ENCODE data around the gene IGFBP1.

Gene IGFBP1

GRCh38 chr7:45902820-45903219, 14.5 kb downstream of the IGFBP1 start:
- no peak for DNase-seq (ENCODE audit: low read depth)

DNA sequence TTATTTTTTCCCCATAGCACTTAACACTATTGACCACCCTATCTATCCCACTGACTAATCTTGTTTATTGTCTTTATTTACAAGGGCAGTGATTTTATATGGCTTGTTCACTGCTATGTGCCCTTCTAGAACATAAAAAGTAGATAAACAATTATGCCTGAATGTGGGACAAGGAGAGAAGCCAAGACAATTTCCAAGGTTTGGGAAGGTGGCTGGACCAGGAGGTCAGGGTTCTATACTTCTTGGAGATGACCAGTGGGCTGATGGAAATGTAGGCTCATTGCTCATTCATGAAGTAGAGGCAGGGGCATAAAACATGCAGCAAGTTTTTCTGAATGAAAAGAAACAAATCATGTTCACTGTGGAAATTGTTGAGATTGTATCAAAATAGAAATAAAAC, 21.3 kb downstream of the IGFBP1 start:
- DNase-seq (ENCODE audit: low read depth): no peak

- DNase-seq (ENCODE audit: low read depth): no peak
Observed at GRCh38 chr7:45910855-45911254, 22.6 kb downstream of the IGFBP1 start.

- no peak for DNase-seq (ENCODE audit: low read depth)
Observed at GRCh38 chr7:45911311-45911710, 23.0 kb downstream of the IGFBP1 start.

GRCh38 chr7:45912972-45913371, 24.7 kb downstream of the IGFBP1 start:
- no peak for DNase-seq (ENCODE audit: low read depth)

DNA sequence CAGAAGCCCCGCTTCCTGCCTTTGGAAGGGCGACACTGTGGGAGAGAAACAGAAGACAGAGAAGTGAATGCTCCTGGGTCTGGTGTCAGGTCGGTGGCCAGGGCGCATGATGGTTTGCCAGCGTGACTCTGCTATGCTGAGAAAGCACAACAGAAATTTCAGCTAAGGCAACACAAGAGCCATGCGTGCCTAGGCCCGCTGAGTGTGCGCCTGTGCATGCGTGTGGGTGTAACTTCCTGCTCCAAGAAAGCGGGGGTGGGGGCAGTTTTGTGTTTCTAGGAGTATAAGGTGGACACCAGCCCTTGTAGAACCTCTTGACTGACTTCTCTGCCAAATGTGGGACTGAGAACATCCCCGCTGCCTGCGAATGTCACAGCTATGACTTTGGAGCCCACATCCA, 26.6 kb downstream of the IGFBP1 start:
- no peak for DNase-seq (ENCODE audit: low read depth)

DNA sequence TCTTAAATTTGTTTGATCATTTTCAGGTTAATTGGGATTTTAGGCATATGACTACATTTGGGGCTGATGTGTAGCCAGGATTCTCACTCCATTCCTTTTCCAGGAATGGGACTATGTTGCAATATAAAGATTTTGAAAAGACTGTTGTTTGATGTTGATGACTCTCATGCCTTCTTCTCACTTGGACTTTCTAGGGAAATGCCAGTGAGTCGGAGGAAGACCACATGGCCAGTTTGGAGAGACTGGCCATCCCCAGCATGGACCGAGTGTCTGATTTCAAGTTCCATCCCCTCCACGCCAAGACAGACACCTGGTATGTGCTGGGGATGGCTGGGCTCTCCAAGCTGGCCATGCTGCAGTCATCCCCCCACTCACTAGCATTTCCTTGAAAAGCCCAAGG, 27.3 kb downstream of the IGFBP1 start:
- DNase-seq (ENCODE audit: low read depth): no peak

DNA sequence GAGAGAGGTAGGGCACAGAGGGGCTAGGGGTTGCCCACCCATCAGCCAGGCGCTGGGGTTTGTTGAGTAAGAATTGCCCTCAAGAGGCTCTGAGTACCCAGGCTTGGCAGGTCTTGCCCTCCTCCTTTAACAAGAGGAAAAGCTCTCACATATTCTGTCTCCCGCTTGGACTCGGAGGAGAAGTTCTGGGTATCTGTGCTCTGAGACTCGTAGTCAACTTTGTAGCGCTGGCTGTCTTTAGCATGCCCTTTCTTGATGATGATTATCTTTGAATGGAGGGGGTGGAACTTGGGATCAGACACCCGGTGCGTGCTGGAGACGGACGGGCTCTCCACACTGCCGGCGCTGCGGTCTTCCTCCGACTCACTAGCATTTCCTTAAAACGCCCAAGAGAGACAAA, 28.8 kb downstream of the IGFBP1 start:
- no peak for DNase-seq (ENCODE audit: low read depth)

DNA sequence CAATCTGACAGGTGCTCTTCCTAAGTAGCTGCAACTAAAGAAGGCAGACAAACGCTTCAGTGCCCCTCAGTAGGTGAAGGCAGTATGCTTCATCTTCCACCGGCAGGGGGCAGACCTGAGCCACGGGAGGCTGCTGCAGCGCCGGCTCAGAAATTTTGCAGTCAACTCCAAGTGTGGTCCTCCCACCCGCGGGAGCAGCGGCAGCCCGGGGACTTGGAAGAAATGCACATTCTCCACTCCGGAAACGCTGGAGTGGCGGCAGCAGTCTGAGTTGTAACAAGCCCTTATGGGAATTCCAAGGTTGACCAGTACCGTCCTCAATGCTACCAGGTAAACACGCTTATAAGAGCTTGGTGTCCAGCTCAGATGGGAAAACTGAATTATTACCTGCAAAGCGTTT, 29.4 kb downstream of the IGFBP1 start:
- peak; percentile 68 for DNase-seq (ENCODE audit: low read depth)

GRCh38 chr7:45918556-45918955, 30.3 kb downstream of the IGFBP1 start:
- DNase-seq (ENCODE audit: low read depth): no peak

GRCh38 chr7:45919231-45919784, 31.0 kb downstream of the IGFBP1 start:
- no peak for DNase-seq (ENCODE audit: low read depth)

DNA sequence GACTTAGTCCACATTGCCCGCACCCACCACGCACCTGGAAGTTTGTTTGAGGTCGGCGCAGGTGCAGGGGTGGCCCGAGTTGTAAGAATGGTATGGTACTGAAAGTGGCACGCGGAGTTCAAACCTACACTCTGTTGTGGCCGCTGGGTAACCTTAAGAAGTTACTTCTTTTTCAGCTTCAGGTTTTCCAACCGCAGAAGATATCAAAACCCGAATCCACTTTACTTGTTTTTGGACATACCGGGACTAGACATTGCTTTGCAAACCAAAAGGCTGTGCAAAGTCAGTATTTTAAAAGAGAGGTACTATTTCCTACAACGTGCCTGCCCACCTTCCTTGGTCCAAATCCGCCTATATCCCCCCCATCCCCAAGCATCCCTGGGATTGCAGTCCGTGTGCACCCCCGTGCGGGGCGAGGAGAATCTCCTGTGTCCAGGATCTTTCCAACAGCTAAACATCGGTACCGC, 31.7 kb downstream of the IGFBP1 start:
- DNase-seq (ENCODE audit: low read depth): no peak

DNA sequence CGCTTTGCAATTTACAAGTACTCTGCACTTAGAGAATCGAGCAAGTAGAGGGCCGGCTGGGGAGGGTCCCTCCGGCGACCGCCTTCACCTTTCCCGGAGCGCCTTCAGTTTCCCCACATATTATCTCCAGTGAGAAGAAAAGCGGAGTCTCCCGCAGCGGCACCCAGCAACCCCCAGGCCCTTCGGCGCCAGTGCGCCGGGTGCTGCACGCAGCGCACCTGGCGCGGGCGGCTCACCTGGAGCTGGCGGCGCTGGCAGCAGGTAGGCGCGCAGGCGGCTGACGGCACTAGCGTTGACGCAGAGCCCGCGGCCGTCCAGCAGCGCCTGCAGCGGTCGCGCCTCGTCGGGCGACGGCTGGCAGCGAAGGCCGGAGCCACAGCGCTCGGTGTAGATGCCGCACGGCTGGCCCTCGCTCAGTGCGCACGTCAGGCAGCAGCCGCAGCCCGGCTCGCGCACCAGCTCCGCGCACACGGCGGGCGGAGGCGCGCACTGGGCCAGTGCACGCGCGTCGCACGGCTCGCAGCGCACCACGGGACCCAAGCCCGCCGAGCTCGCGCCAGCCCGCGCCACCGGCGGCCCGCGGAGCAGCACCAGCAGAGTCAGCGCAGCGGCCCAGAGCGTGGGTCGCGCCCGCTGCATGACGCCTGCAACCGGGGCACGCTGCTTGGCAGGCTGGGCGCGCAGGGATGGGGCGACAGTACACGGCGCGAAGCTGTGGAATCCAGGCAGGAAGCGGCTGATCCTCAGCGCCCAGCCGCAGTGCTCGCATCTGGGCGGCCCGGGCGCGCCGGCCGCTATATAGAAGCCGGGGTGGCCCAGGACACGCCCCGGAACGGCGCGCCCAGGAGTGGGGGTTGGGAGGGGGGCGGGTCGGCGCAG, 32.5 kb downstream of the IGFBP1 start, which contains the start of gene IGFBP3:
Gene IGFBP3, minus strand, starts transcription at position 771 of the 879 bp plus-strand sequence. Its CDS starts 132 bp downstream, at position 639.
- no peak for DNase-seq (ENCODE audit: low read depth)

DNA sequence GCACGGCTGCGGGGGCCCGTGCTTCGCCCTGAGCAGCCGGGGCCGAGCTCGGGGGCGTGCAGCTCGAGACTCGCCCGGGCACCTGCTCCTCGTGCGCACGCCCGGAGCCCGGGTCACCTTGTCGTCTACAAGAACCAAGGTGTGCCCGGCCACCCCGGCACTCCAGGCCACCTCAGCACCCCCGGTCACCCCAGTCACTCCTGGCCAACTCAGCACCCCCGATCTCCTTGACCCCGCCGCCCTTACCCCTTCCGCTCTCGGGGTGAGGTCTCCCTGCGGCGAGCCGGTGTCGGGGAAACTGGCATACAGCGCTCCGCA, 33.1 kb downstream of the IGFBP1 start:
- no peak for DNase-seq (ENCODE audit: low read depth)

DNA sequence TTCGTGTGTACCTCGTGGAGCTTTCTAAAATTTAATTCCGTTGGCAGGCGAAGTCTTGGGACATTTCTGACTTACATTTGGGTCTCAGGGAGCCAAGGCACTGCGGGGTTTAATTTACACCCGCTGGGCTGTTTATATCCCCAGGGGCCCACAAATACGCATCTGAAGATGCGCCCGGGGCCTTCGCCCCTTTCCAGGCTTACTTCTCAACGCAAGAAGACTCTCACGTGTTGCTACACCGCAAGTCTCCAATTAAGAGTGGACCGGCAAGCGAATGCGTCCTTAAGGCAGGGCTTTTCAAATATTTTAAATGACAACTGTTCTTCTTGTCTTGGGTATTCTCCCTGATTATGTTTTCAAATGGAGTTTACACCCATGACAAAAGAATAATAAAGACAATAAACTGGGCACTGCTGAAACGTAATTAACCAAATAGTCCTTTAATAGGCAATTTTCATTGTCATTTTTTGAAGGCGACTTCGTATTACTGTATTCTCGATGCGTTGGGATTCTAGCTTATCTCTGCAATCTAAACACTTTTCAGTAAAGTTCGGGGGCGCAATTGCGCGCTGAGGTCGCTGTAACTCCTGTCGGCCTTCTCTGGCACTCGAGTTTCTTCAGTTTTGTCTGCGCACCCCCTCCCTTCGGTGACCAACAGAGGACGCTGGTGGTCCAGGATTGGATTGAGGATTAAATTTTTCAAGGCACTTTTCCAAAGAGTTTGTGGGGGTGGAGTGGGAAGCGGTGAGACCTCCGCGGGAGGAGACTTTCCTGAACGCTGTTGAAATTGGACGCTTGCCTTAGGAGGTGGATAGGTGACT, 33.6 kb downstream of the IGFBP1 start:
- no peak for DNase-seq (ENCODE audit: low read depth)

DNA sequence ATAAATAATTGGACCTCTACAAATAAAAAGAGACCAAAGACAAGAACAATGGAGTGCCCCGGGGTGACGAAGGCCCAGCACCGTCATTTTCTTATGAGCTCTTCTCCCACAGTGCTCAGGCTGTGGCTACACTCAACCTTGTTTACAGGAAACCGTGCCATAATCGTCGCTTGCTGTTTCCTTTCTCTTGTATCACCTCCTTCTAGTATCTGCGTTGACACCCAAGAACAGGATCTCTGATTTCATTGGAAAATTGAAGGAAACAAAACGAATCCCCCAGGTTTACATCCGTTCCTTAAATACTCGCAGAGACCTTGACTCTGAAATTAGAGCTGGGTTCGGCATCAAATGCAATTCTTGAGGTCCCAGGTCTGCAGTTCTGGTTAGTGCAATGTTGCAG, 34.5 kb downstream of the IGFBP1 start:
- DNase-seq (ENCODE audit: low read depth): no peak

GRCh38 chr7:45923290-45923689, 35.0 kb downstream of the IGFBP1 start:
- peak; percentile 43 for DNase-seq (ENCODE audit: low read depth)

DNA sequence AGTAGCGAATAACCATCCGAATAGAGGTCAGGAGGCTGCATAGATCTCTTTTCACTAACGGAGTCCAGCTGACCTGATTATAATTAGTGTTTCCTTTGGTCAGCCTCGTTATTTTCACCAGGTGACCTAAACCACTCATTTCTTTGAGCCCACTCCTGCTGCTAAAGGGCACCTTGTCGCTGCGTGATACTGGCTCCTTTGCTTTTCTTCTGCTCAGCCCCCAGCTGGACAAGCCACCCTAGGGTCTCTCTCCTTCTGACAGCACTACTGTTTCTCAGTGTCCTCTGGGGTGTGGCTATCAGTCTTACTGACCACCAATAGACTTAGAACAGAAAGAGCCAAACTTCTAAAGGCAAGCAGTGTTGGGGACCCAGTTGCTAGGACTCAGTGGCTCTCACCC, 35.5 kb downstream of the IGFBP1 start:
- DNase-seq (ENCODE audit: low read depth): no peak

DNA sequence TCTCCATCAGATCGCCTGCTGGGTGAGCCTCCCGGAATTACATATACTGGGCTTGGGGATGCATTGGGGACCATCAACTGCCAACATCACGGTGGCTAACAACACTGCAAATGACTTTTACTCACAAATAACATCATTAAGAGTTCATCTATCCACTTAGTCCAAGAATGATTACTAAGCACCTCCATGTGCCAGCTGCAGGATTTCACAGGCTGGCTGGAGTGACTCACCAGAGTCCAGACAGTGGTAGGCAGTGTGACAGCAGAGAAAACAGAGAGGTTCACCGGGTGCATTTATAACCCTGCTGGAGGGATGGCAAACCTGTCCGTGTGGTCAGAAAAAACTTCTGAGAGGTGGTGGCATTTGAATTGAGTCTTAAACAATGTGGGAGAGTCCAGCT, 36.0 kb downstream of the IGFBP1 start:
- DNase-seq (ENCODE audit: low read depth): no peak

DNA sequence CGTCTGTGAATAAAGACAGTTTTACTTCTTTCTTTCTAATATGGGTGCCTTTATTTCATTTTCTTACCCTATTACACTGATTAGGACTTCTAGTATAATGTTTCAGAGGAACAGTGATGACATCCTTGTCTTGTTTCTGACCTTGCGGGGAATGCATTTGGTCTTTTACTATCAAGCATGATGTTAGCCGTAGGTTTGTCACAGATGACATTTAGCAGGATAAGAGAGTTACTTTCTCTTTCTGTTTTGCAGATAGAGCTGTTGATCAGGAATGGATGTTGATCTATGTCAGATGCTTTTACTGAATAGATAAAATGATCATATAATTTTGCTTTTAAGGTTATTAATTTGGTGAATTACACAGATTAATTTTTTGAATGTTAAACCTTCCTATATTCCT, 39.4 kb downstream of the IGFBP1 start:
- no peak for DNase-seq (ENCODE audit: low read depth)

DNA sequence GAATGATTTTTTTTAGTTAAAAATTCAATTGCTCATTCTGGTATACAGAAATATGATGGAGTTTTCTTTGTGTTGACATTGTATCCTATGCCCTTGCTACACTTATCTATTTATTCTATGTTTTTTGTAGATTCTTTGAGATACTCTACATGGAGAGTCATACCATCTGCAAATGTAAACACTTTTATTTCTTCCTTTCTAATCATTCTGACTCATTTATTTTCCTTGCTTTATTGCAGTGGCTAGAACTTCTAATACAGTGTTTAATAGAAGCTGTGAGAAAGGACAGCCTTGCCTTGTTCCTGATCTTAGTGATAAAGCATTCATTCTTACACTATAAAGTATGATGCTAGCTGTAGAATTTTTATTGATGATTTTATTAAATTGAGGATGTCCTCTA, 42.7 kb downstream of the IGFBP1 start:
- DNase-seq (ENCODE audit: low read depth): no peak

DNA sequence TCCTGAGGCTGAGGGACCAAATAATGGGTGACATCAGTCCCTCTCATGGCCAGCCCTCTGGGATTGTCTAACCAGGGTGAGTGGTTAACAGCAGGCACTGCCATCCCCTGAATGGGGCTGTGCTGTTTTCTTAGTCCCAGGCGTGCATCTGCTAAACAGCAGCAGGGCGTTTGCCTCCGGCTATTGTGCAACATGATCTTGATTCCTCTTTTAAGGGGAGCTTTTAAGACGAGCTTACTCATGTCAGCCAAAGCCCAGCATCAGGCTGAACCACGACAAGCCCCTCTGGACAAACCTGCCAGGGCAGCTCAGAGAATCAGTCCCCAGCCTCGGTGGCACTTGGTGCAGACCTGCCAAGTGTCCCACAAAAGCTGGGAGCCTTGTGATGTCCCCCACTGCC, 49.0 kb downstream of the IGFBP1 start:
- DNase-seq (ENCODE audit: low read depth): no peak

DNA sequence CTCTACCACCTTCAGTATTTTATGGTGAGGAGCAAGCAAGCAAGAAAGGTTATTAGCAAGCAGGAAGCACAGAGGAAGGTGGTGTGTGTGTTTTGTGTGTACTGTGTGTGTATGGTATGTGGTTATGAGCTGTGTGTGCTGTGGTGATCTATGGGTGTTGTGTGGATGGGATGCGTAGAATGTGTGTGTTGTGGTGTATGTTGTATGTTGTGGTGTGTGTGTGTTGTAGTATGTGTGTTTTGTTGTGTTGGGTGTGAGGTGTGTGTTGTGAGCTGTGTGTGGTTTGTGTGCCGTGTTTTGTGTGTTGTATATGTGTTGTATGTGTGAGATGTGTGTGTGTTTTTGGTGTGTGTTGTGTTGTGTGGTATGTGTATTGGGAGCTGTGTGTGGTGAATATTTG, 49.6 kb downstream of the IGFBP1 start:
- DNase-seq (ENCODE audit: low read depth): no peak
